H1 (cell line): ENCODE data around the gene CD34. TPM values are rescaled to one million over a fixed set of nuclear protein-coding genes. Genes with fewer than 3 reads are reported as not detected.
A peak's percentile ranks its signal among the peaks of the same experiment; 100 is the strongest.

ENCODE experiments used
- CTCF ChIA-PET: fragments of 300-600 bp; sonication (Branson Sonifier 250); formaldehyde crosslinking; loops from one replicate; lab custom pipeline; 2021; ENCODE audit not compliant: partially characterized antibody; lab: Charles Lee
- POLR2A ChIA-PET: fragments of 300-600 bp; sonication (Branson Sonifier 250); formaldehyde crosslinking; loops from one replicate; lab custom pipeline; 2021; ENCODE audit warnings: inconsistent platforms; ENCODE audit not compliant: partially characterized antibody; lab: Charles Lee
- DNase-seq, 2 experiments: peaks; one replicate each; pipeline versions ENCODE4 v3.0.0 to v3.0.0-alpha.2; 2010 to 2022; ENCODE audit warnings: low spot score in 2 of 2, low read depth in 1 of 2, mixed read lengths in 1 of 2
- FAIRE-seq: peaks from 2 replicates; lab custom pipeline; 2011; peaks lifted over from hg19 to GRCh38; lab: Jason Lieb, UNC
- H2AFZ ChIP-seq: 2 replicates; pipeline ENCODE4 v1.8.1; 2012; ENCODE audit warnings: low read length, inconsistent platforms
- H2AK5ac ChIP-seq: 2 replicates; pipeline ENCODE4 v1.6.1; 2013; ENCODE audit warnings: low read depth, low read length
- H2BK120ac ChIP-seq: replicated peaks from 2 replicates; pipeline ENCODE3; 2013; ENCODE audit warnings: low read depth, low read length, inconsistent platforms
- H2BK12ac ChIP-seq: 2 replicates; pipeline ENCODE4 v1.6.1; 2013; ENCODE audit warnings: low read depth, low read length
- H2BK15ac ChIP-seq: 2 replicates; pipeline ENCODE4 v1.6.1; 2013; ENCODE audit warnings: low read length
- H2BK20ac ChIP-seq: 2 replicates; pipeline ENCODE4 v1.6.1; 2013; ENCODE audit warnings: low read length
- H2BK5ac ChIP-seq: 2 replicates; pipeline ENCODE4 v1.6.1; 2013; ENCODE audit warnings: low read depth, low read length
- H3K14ac ChIP-seq: 2 replicates; pipeline ENCODE4 v1.6.1; 2013; ENCODE audit warnings: inconsistent platforms; ENCODE audit not compliant: insufficient read length
- H3K18ac ChIP-seq: 2 replicates; pipeline ENCODE4 v1.6.1; 2013; ENCODE audit warnings: low read length; ENCODE audit errors: extremely low read depth
- H3K23ac ChIP-seq: 2 replicates; pipeline ENCODE4 v1.6.1; 2013; ENCODE audit warnings: inconsistent platforms; ENCODE audit not compliant: insufficient read length
- H3K23me2 ChIP-seq: 2 replicates; pipeline ENCODE4 v1.6.1; 2013; ENCODE audit warnings: low read depth, low read length
- H3K27ac ChIP-seq: 2 replicates; pipeline ENCODE4 v1.6.1; 2011; ENCODE audit warnings: low read depth, low read length, inconsistent platforms
- H3K27me3 ChIP-seq, 4 experiments: replicated peaks in 1 of 4; 1 replicate in 1 of 4; 2 replicates in 3 of 4; pipeline versions ENCODE4 v1.6.1 to v1.8.1; 2011 to 2013; ENCODE audit warnings: low read length in 3 of 4, mild to moderate bottlenecking in 3 of 4, inconsistent platforms in 2 of 4, mixed read lengths in 2 of 4, moderate library complexity in 1 of 4; ENCODE audit not compliant: control insufficient read depth in 3 of 4, insufficient read depth in 3 of 4; ENCODE audit errors: extremely low read depth in 1 of 4
- H3K36me3 ChIP-seq, 4 experiments: 2 replicates each; pipeline versions ENCODE4 v1.6.1 to v1.8.1; 2011 to 2013; ENCODE audit warnings: mild to moderate bottlenecking in 4 of 4, low read length in 3 of 4, moderate library complexity in 2 of 4, control low read depth in 1 of 4, inconsistent platforms in 1 of 4; ENCODE audit not compliant: insufficient read depth in 4 of 4, control insufficient read depth in 2 of 4
- H3K4ac ChIP-seq: replicated peaks from 2 replicates; pipeline ENCODE3; 2013; ENCODE audit warnings: low read length, low read depth, mixed read lengths, inconsistent platforms; ENCODE audit not compliant: insufficient read length
- H3K4me1 ChIP-seq, 4 experiments: replicated peaks in 1 of 4; 1 replicate in 1 of 4; 2 replicates in 3 of 4; pipeline versions ENCODE4 v1.6.1 to v1.8.1; 2011 to 2013; ENCODE audit warnings: low read length in 3 of 4, inconsistent platforms in 2 of 4, mixed read lengths in 1 of 4; ENCODE audit not compliant: insufficient read depth in 4 of 4, control insufficient read depth in 3 of 4
- H3K4me2 ChIP-seq, 2 experiments: 2 replicates each; pipeline versions ENCODE4 v1.6.1 to v1.8.1; 2011 to 2013; ENCODE audit warnings: low read depth in 2 of 2, low read length in 2 of 2, control low read depth in 1 of 2, inconsistent platforms in 1 of 2, mild to moderate bottlenecking in 1 of 2; ENCODE audit not compliant: insufficient read depth in 1 of 2
- H3K4me3 ChIP-seq, 4 experiments: fragments of 200-600, 300-600 bp in 1 of 4; sonication (generic), shearing (Covaris generic), sonication (Bioruptor Twin) in 1 of 4; 2 replicates each; pipeline versions ENCODE4 v1.5.1 to v1.8.1; 2011 to 2016; ENCODE audit warnings: low read length in 4 of 4, low read depth in 3 of 4, control low read depth in 2 of 4, inconsistent platforms in 2 of 4, mild to moderate bottlenecking in 2 of 4, mixed read lengths in 1 of 4, moderate library complexity in 1 of 4; ENCODE audit not compliant: insufficient read depth in 2 of 4; ENCODE audit errors: extremely low read depth in 1 of 4
- H3K56ac ChIP-seq: replicated peaks from 2 replicates; pipeline ENCODE3; 2013; ENCODE audit warnings: low read depth, mild to moderate bottlenecking, mixed read lengths, low read length, inconsistent platforms; ENCODE audit not compliant: insufficient read length
- H3K79me1 ChIP-seq: 2 replicates; pipeline ENCODE4 v1.6.1; 2013; ENCODE audit warnings: low read depth, low read length, control low read depth
- H3K79me2 ChIP-seq, 2 experiments: 2 replicates each; pipeline versions ENCODE4 v1.6.1 to v1.8.1; 2012 to 2013; ENCODE audit warnings: low read length in 2 of 2, mild to moderate bottlenecking in 2 of 2, inconsistent platforms in 1 of 2; ENCODE audit not compliant: insufficient read depth in 2 of 2, control insufficient read depth in 1 of 2
- H3K9ac ChIP-seq, 4 experiments: replicated peaks in 1 of 4; 1 replicate in 1 of 4; 2 replicates in 3 of 4; pipeline versions ENCODE4 v1.6.1 to v1.8.1; 2011 to 2013; ENCODE audit warnings: low read depth in 3 of 4, low read length in 3 of 4, control low read depth in 2 of 4, mild to moderate bottlenecking in 2 of 4, moderate library complexity in 2 of 4, inconsistent platforms in 1 of 4; ENCODE audit errors: extremely low read depth in 1 of 4
- H3K9me3 ChIP-seq, 2 experiments: 2 replicates each; pipeline versions ENCODE4 v1.6.1 to v1.8.1; 2012 to 2013; ENCODE audit warnings: mild to moderate bottlenecking in 2 of 2, moderate library complexity in 2 of 2, control low read depth in 1 of 2, inconsistent platforms in 1 of 2, low read depth in 1 of 2, low read length in 1 of 2, mixed read lengths in 1 of 2; ENCODE audit not compliant: insufficient read depth in 2 of 2
- H4K20me1 ChIP-seq, 2 experiments: replicated peaks in 1 of 2; 2 replicates each; pipeline versions ENCODE3 to v1.8.1; 2011 to 2013; ENCODE audit warnings: inconsistent platforms in 2 of 2, low read length in 2 of 2, mild to moderate bottlenecking in 1 of 2; ENCODE audit not compliant: insufficient read depth in 2 of 2, control insufficient read depth in 1 of 2
- H4K5ac ChIP-seq: 2 replicates; pipeline ENCODE4 v1.6.1; 2013; ENCODE audit warnings: low read length, low read depth, mixed read lengths, inconsistent platforms; ENCODE audit not compliant: insufficient read length
- H4K8ac ChIP-seq: 2 replicates; pipeline ENCODE4 v1.8.0; 2013; ENCODE audit warnings: mild to moderate bottlenecking, moderate library complexity, low read length, inconsistent platforms; ENCODE audit not compliant: insufficient read depth; ENCODE audit errors: extremely low read depth
- H4K91ac ChIP-seq: replicated peaks from 2 replicates; pipeline ENCODE3; 2013; ENCODE audit warnings: low read length, mixed read lengths, inconsistent platforms; ENCODE audit not compliant: insufficient read length
- ASH2L ChIP-seq: fragments of 200-600, 300-600 bp; sonication (generic); IDR thresholded peaks from one replicate; pipeline ENCODE4 v1.7.1; 2017; ENCODE audit warnings: low read length
- BACH1 ChIP-seq: IDR thresholded peaks from 2 replicates; pipeline ENCODE4 v1.6.1; 2012; ENCODE audit warnings: low read length, improper control_type of control experiment
- CEBPB ChIP-seq: IDR thresholded peaks from 2 replicates; pipeline ENCODE4 v1.6.1; 2012; ENCODE audit warnings: low read depth, low read length
- CHD1 ChIP-seq: IDR thresholded peaks from 2 replicates; pipeline ENCODE4 v1.6.1; 2012; ENCODE audit warnings: low read depth, low read length, improper control_type of control experiment
- GTF2F1 ChIP-seq: IDR thresholded peaks from 2 replicates; pipeline ENCODE4 v1.6.1; 2012; ENCODE audit warnings: low read depth, low read length, improper control_type of control experiment, borderline replicate concordance
- JUND ChIP-seq: IDR thresholded peaks from 2 replicates; pipeline ENCODE4 v1.6.1; 2011; ENCODE audit warnings: mild to moderate bottlenecking, improper control_type of control experiment, low read length
- NANOG ChIP-seq: IDR thresholded peaks from 2 replicates; pipeline ENCODE4 v1.6.1; 2011; ENCODE audit warnings: low read length, low read depth, mild to moderate bottlenecking, inconsistent platforms; ENCODE audit not compliant: insufficient read depth, poor library complexity, severe bottlenecking
- SIN3A ChIP-seq, 2 experiments: IDR thresholded peaks in 1 of 2; conservative IDR thresholded peaks in 1 of 2; 2 replicates each; pipeline ENCODE4 v1.6.1; 2011 to 2012; ENCODE audit warnings: low read length in 2 of 2, improper control_type of control experiment in 1 of 2, low read depth in 1 of 2, mild to moderate bottlenecking in 1 of 2
- SIRT6 ChIP-seq: IDR thresholded peaks from one replicate; pipeline ENCODE4 v1.7.1; 2012; ENCODE audit warnings: low read length, inconsistent platforms
- SP4 ChIP-seq: IDR thresholded peaks from 2 replicates; pipeline ENCODE4 v1.6.1; 2012; ENCODE audit warnings: low read length, inconsistent platforms
- SRF ChIP-seq: IDR thresholded peaks from 2 replicates; pipeline ENCODE4 v1.6.1; 2011; ENCODE audit warnings: mild to moderate bottlenecking, low read depth, low read length, moderate library complexity
- TAF7 ChIP-seq: optimal IDR thresholded peaks from 2 replicates; pipeline ENCODE3; 2011; ENCODE audit warnings: low read depth, mild to moderate bottlenecking, inconsistent platforms, low read length, moderate library complexity, borderline replicate concordance
- WGBS, 2 experiments: shearing (Covaris generic) in 1 of 2; methylation state at CpG; one replicate each; pipeline versions ENCODE4 v1.1.6 to v1.1.7; 2013 to 2015; ENCODE audit warnings: low lambda C conversion rate in 2 of 2, mixed read lengths in 2 of 2, inconsistent platforms in 1 of 2, low coverage in 1 of 2, missing lambda C conversion rate in 1 of 2; ENCODE audit not compliant: insufficient replicate concordance in 2 of 2, insufficient coverage in 1 of 2, insufficient read length in 1 of 2; ENCODE audit errors: extremely low coverage in 1 of 2, missing lambda C conversion rate in 1 of 2; 5-methylcytosine and 5-hydroxymethylcytosine counted together
- polyA plus RNA-seq, 7 experiments: library from polyadenylated mRNA; depleted of rRNA in 3 of 7; stranded (reverse) in 5 of 7; unstranded in 2 of 7; fragments of >200 nt in 5 of 7; fragments of 200-250 nt in 2 of 7; gene quantifications; 1 replicate in 5 of 7; 2 replicates in 1 of 7; 4 replicates in 1 of 7; pipeline versions ENCODE4 v1.2.1 to v1.2.3, GENCODE V29; 2011 to 2013; ENCODE audit warnings: missing spikeins in 2 of 7, mixed read lengths in 2 of 7
- total RNA-seq: library from RNA; stranded (reverse); fragmentation: NEBNext Ultra II Directional; extraction: Animal tissue kit (Norgen Biotek cat#: 25700); gene quantifications from 2 replicates; pipeline ENCODE4 v1.2.1, GENCODE V29; 2021

CD34 gene
- total and polyA plus RNA-seq, 2 of the 8 experiments (the other 6 are each of a cell fraction or from before 2014, with no cell fraction given) = 0.39 to 0.54 TPM

DNA sequence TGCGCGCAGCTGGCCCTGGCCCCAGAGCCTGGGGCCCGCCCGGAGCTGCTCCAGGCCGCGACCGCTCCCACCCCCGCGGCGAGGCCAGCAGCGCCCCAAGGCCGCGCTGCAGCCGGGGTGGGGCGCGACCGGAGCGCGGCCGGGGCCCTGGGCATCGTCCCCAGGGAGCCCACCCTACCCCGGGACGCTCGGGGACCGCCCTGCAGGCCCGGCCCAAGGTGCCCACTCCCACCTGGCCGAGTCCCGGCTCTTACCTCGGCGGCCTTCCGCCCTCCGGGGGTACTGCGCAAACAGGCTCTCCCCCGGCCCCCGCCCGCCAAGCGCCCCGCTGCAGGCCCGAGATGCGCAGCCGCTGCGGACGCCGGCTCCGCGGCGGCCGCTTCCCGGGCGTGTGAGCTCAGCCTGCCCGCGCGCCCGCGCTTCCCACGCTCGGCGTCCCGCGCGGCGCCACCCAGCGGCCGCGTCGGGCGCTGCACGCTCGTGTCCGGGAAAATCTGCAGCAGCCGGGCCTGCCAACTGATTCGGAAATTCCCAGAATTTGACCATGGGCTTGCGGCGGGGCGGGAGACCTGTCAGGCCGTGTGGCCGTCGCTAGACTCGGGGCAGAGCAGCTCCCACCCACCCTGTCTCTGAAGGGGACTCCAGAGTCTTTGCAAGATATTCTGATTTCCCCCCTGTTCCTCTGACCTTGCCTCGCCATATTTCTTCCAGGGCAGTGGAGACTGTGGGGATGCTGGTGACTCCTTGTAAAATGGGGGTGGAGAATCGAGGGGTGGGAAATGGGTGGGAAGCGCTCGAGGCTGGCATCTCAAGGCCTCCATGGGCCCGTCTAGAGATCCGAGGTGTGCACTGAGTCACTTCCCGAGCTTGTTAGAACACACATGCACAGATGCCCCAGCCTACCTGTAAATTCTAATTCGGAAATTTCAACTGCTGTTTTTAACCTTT is 41.9 kb downstream of the CD34 start:
- Histone ChIP-seq H2BK5ac (no peak overlapping the region), H4K8ac (peak overlapping the region; percentile 87), H3K23ac (no peak overlapping the region), H2AFZ (peak overlapping the region; percentile 97), H3K79me2 (no peaks in the 10 kb centered on the region), H3K36me3 (no peaks in the 10 kb centered on the region), H3K23me2 (peaks cover 5% of the 10 kb centered on the region; the same call in 1 of the 2 replicates), H3K27ac (no peak overlapping the region), H3K4me1 (peaks cover 0 to 8% (median 5%) of the 10 kb centered on the region in 4 experiments; a peak in 6 of 7 replicates), H3K14ac (no peak overlapping the region), H3K9me3 (no peaks in the 10 kb centered on the region), H4K5ac (no peak overlapping the region), H3K4me2 (peak overlapping the region; percentile 32 to 95), H3K4ac (no peak overlapping the region), H4K91ac (no peak overlapping the region), H2BK15ac (no peak overlapping the region), H4K20me1 (no peaks in the 10 kb centered on the region), H3K56ac (peak overlapping the region; percentile 20), H3K79me1 (no peaks in the 10 kb centered on the region), H3K9ac (no peak overlapping the region; a peak in 2 of 7 replicates), H2BK20ac (no peak overlapping the region), H2BK12ac (no peak overlapping the region), H3K4me3 (peak overlapping the region; percentile 34 to 68 (median 50)), H2BK120ac (no peak overlapping the region), H3K18ac (no peak overlapping the region; the same call in 1 of the 2 replicates), H3K27me3 (peaks cover 0 to 23% (median 8%) of the 10 kb centered on the region in 4 experiments; a peak in 6 of 7 replicates), H2AK5ac (no peak overlapping the region)
- FAIRE-seq (no peak), DNase-seq (peak; percentile 29 to 90)
- ChIA-PET POLR2A (interaction anchor here (1.2 to 1.6 kb wide), 4 partner anchors 17 to 51 kb away, joined by 3 to 4 read pairs (median 4); no protein-coding TSS in a partner anchor), CTCF (interaction anchor here (0.6 to 12.5 kb wide), 41 partner anchors 10 to 1333 kb away, joined by 3 to 180 read pairs (median 5); no protein-coding TSS in a partner anchor)
- WGBS, 2 experiments = 16% methylated on average over 25 of the region's 87 CpGs; no CpG with 5 or more reads in 1 of the 2 experiments
- TF ChIP-seq GTF2F1 (no peak), CHD1 (no peak), BACH1 (peak; percentile 93), JUND (no peak), SIRT6 (no peak), SIN3A (conservative IDR thresholded peaks at IDR 0.05 in 1 of 2, IDR thresholded peaks at IDR 0.05 in 1 of 2; ENCODE audit: low read depth in 1 of 2, low read length in 2 of 2) (peak in 1 of 2 experiments; percentile 57; a peak in 1 of 4 replicates), SP4 (no peak), SRF (no peak), TAF7 (no peak), CEBPB (no peak), NANOG (no peak), ASH2L (no peak)
